Esophagus muscularis mucosa (tissue), 4 donors: ENCODE measurements around the gene DENND10. TPM values are rescaled to one million over a fixed set of nuclear protein-coding genes. Genes with fewer than 3 reads are reported as not detected.
A peak's percentile ranks its signal among the peaks of the same experiment; 100 is the strongest.

ENCODE experiments used
- DNase-seq: peaks from one replicate; pipeline ENCODE4 v3.0.0-alpha.2; 2017; ENCODE audit errors: extremely low spot score
- H3K27ac ChIP-seq, 4 donors: fragments of 200-600 bp; sonication (generic); replicated peaks in 1 of 4; 1 replicate in 3 of 4; 2 replicates in 1 of 4; pipeline ENCODE4 v1.5.1; 2016 to 2019; ENCODE audit warnings: mild to moderate bottlenecking in 1 of 4
- H3K27me3 ChIP-seq, 4 donors: fragments of 200-600 bp; sonication (generic); one replicate each; pipeline versions ENCODE4 v1.5.1 to v1.6.0; 2016 to 2019
- H3K36me3 ChIP-seq, 4 donors: fragments of 200-600 bp; sonication (generic); one replicate each; pipeline ENCODE4 v1.5.1; 2016 to 2019
- H3K4me1 ChIP-seq, 4 donors: fragments of 200-600 bp; sonication (generic); one replicate each; pipeline ENCODE4 v1.5.1; 2016 to 2019
- H3K4me3 ChIP-seq, 4 donors: fragments of 200-600 bp; sonication (generic); 1 replicate in 2 of 4; 2 replicates in 2 of 4; pipeline ENCODE4 v1.5.1; 2016 to 2019; ENCODE audit warnings: mild to moderate bottlenecking in 4 of 4, moderate library complexity in 1 of 4
- H3K9me3 ChIP-seq, 4 donors: fragments of 200-600 bp; sonication (generic); 1 replicate in 3 of 4; 2 replicates in 1 of 4; pipeline ENCODE4 v1.5.1; 2016 to 2019
- CTCF ChIP-seq, 3 experiments: fragments of 200-600 bp in 2 of 3; fragments of 450-650 bp in 1 of 3; sonication (generic) in 2 of 3; IDR thresholded peaks; one replicate each; pipeline ENCODE4 v1.5.1; 2017 to 2019; ENCODE audit warnings: antibody characterized with exemption in 3 of 3, mild to moderate bottlenecking in 2 of 3, moderate library complexity in 1 of 3
- EP300 ChIP-seq: sonication (generic); formaldehyde crosslinking; IDR thresholded peaks from one replicate; pipeline ENCODE4 v1.6.1; 2017; ENCODE audit warnings: antibody characterized with exemption
- POLR2A ChIP-seq: fragments of 450-650 bp; IDR thresholded peaks from one replicate; pipeline ENCODE4 v1.6.1; 2017; ENCODE audit warnings: antibody characterized with exemption, moderate library complexity, mild to moderate bottlenecking, low read depth
- POLR2AphosphoS5 ChIP-seq, 2 donors: sonication (generic); formaldehyde crosslinking; IDR thresholded peaks; one replicate each; pipeline ENCODE4 v1.6.1; 2017; ENCODE audit warnings: antibody characterized with exemption in 2 of 2
- WGBS: methylation state at CpG from one replicate; pipeline ENCODE4 v1.1.5; 2018; 5-methylcytosine and 5-hydroxymethylcytosine counted together
- intact Hi-C: fragments of 100-400 bp; cut with DNase I; formaldehyde crosslinking; loops from one replicate; pipeline ENCODE4 v1.15.1; 2023
- total RNA-seq, 4 donors: library from RNA; depleted of rRNA; stranded (reverse); fragments of >200 nt; gene quantifications; one replicate each; pipeline versions ENCODE4 v1.1.0 to v1.2.1, GENCODE V29; 2016

DENND10 gene
- total RNA-seq, 4 donors from 2014 or later: 19.1 to 23.7 (median 22.3) TPM

DNA sequence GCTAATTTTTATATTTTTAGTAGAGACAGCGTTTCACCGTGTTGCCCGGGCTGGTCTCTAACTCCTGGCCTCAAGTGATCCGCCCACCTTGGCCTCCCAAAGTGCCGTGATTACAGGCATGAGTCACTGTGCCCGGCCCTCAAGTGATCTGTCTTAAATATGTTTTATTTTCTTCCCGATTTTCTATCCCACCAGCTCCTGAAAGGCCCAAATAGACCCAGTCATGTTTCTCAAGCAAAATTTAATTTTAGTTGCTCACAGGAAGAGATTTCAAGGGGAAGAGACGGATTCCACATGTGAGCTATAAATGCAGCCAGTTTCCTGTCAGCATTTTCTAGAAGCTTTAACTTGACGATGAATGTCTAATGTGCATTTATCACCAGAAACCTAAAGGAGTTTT is 12.0 kb downstream of the DENND10 start:
- H3K27me3 ChIP-seq: no peaks in the 10 kb centered on the region
- H3K4me1 ChIP-seq: peaks cover 0 to 11% (median 7%) of the 10 kb centered on the region in 4 donors
- no peak for TF ChIP-seq CTCF (IDR thresholded peaks at IDR 0.05)
- no peak for TF ChIP-seq EP300
- no peak for TF ChIP-seq POLR2A
- TF ChIP-seq POLR2AphosphoS5 (IDR thresholded peaks at IDR 0.05): no peak
- H3K36me3 ChIP-seq: peaks cover 31 to 95% (median 73%) of the 10 kb centered on the region in 4 donors
- intact Hi-C loops: no loop called here
- WGBS: 66% methylated on average over 9 of the region's 9 CpGs
- H3K9me3 ChIP-seq: no peaks in the 10 kb centered on the region
- no peak overlapping the region for H3K27ac ChIP-seq
- DNase-seq: no peak
- H3K4me3 ChIP-seq: no peak overlapping the region

DNA sequence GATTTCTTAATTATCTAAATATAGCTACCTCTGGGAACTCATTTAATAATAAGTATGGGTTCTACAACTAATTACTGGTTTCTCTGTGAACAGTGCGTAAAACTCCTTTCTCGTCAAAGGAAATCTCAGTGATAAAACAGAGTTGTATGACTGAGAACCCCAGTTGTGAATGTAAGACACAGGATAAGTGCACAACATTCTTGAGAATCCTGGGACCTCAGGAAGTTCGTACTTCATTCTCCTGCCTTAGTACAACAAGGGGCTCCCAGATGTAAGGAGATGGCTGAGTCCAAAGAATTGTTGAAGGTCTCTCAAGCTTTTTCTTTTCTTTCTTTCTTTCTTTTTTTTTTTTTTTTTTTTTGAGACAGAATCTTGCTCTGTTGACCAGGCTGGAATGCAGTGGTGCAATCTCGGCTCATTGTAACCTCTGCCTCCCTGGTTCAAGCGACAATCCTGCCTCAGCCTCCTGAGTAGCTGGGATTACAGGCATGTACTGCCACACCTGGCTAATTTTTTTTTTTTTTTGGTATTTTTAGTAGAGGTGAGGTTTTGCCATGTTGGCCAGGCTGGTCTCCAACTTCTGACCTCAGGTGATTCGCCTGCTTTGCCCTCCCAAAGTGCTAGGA is 12.5 kb downstream of the DENND10 start:
- 92% methylated on average over 6 of the region's 6 CpGs for WGBS
- TF ChIP-seq EP300 (no peak), CTCF (IDR thresholded peaks at IDR 0.05) (no peak), POLR2A (no peak), POLR2AphosphoS5 (IDR thresholded peaks at IDR 0.05) (no peak)
- H3K27me3 ChIP-seq: no peaks in the 10 kb centered on the region
- peaks cover 0 to 13% (median 8%) of the 10 kb centered on the region in 4 donors for H3K4me1 ChIP-seq
- H3K9me3 ChIP-seq: no peaks in the 10 kb centered on the region
- DNase-seq: no peak
- H3K27ac ChIP-seq: no peak overlapping the region
- H3K36me3 ChIP-seq: peaks cover 31 to 95% (median 70%) of the 10 kb centered on the region in 4 donors
- intact Hi-C loops: no loop called here
- H3K4me3 ChIP-seq: no peak overlapping the region

DNA sequence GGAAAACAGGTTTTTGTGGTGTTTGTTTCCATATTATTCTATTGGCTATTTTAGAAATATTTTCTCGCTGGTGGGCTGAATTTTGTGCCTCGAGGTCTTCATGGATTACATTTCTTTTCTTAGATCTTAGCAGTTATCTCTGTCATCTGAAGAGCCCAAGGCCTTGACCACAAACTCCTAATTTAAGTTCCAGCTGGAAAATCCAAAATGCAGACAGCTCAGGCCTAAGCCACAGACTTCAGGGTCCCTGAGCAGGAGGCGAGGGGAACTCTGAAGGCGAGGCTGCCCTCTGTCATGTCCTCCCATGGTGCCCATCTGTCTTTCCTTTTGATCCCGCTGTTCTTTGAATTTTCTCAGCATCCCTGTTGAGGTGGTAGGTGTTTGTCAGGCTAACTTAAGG is 14.3 kb downstream of the DENND10 start:
- no peak for DNase-seq

DNA sequence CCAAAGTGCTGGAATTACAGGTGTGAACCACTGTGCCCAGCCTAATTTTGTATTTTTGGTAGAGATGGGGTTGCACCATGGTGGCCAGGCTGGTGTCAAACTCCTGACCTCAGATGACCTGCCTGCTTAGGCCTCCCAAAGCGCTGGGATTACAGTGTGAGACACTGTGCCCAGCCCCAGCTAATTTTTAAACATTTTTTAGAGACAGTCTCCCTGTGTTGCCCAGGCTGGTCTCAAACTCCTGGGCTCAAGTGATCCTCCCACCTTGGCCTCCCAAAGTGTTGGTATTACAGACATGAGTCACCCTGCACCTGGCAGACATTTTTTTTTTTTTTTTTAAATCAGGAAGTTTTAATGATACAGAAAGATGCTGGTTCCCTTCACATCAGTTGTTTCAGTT is 15.5 kb downstream of the DENND10 start:
- peaks cover 0 to 13% (median 8%) of the 10 kb centered on the region in 4 donors for H3K4me1 ChIP-seq
- peak overlapping the region in 3 of 4 donors; percentile 58 to 70 (median 61) for H3K27ac ChIP-seq
- intact Hi-C loops: no loop called here
- 92% methylated on average over 1 of the region's 1 CpG for WGBS
- no peak for DNase-seq
- peaks cover 22 to 95% (median 70%) of the 10 kb centered on the region in 4 donors for H3K36me3 ChIP-seq
- no peaks in the 10 kb centered on the region for H3K27me3 ChIP-seq
- no peak overlapping the region for H3K4me3 ChIP-seq
- H3K9me3 ChIP-seq: no peaks in the 10 kb centered on the region
- TF ChIP-seq POLR2AphosphoS5 (IDR thresholded peaks at IDR 0.05): no peak
- TF ChIP-seq POLR2A: no peak
- no peak for TF ChIP-seq CTCF (IDR thresholded peaks at IDR 0.05)

More for the DNA sequence above, 14.3 kb downstream of the DENND10 start:
- Histone ChIP-seq H3K4me3 (no peak overlapping the region), H3K27ac (no peak overlapping the region), H3K27me3 (no peaks in the 10 kb centered on the region), H3K9me3 (no peaks in the 10 kb centered on the region), H3K4me1 (peaks cover 0 to 13% (median 8%) of the 10 kb centered on the region in 4 donors), H3K36me3 (peaks cover 27 to 95% (median 70%) of the 10 kb centered on the region in 4 donors)
- TF ChIP-seq CTCF (IDR thresholded peaks at IDR 0.05): no peak
- no peak for TF ChIP-seq POLR2A
- TF ChIP-seq EP300: no peak
- no peak for TF ChIP-seq POLR2AphosphoS5 (IDR thresholded peaks at IDR 0.05)
- 95% methylated on average over 5 of the region's 5 CpGs for WGBS
- intact Hi-C loops: no loop called here
